HL-60 (cell line): ENCODE measurements around the gene POMP.

ENCODE experiments used
- GABPA ChIP-seq: IDR thresholded peaks from 2 replicates; pipeline ENCODE4 v1.6.1; 2012; ENCODE audit warnings: low read depth
- POLR2AphosphoS5 ChIP-seq: IDR thresholded peaks from 2 replicates; pipeline ENCODE4 v1.6.1; 2012; ENCODE audit warnings: low read depth
- TF ChIP-seq, protein P1 (sequence below): IDR thresholded peaks from one replicate; pipeline ENCODE4 v1.5.1; 2011; ENCODE audit warnings: low read length, control low read depth, inconsistent platforms; ENCODE audit not compliant: insufficient read depth
- TF ChIP-seq, protein P2 (sequence below): IDR thresholded peaks from 2 replicates; pipeline ENCODE4 v1.6.1; 2012; ENCODE audit warnings: low read depth; ENCODE audit not compliant: insufficient replicate concordance

DNA sequence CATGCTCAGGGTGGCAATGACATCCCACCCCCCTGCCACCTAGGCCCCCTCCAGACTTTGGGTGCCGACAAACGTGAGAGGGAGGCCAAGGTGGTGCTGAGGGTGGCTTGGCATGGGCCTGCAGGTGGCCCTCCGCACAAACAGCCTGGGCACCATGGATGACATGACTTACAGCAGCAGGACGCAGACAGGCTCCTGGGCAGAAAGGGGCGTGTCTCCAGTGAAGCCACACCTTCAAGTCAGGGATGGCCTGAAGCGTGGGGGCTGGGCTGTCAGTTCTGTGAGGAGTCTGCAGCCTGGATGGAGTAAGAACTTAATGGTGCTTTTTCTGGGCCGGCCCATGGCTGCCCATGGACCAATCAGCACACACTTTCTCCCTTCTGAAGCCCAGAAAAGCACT is 25.3 kb downstream of the POMP start:
- TF ChIP-seq, protein P1, sequence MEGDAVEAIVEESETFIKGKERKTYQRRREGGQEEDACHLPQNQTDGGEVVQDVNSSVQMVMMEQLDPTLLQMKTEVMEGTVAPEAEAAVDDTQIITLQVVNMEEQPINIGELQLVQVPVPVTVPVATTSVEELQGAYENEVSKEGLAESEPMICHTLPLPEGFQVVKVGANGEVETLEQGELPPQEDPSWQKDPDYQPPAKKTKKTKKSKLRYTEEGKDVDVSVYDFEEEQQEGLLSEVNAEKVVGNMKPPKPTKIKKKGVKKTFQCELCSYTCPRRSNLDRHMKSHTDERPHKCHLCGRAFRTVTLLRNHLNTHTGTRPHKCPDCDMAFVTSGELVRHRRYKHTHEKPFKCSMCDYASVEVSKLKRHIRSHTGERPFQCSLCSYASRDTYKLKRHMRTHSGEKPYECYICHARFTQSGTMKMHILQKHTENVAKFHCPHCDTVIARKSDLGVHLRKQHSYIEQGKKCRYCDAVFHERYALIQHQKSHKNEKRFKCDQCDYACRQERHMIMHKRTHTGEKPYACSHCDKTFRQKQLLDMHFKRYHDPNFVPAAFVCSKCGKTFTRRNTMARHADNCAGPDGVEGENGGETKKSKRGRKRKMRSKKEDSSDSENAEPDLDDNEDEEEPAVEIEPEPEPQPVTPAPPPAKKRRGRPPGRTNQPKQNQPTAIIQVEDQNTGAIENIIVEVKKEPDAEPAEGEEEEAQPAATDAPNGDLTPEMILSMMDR: no peak
- TF ChIP-seq GABPA (no peak), POLR2AphosphoS5 (no peak)
- TF ChIP-seq, protein P2, sequence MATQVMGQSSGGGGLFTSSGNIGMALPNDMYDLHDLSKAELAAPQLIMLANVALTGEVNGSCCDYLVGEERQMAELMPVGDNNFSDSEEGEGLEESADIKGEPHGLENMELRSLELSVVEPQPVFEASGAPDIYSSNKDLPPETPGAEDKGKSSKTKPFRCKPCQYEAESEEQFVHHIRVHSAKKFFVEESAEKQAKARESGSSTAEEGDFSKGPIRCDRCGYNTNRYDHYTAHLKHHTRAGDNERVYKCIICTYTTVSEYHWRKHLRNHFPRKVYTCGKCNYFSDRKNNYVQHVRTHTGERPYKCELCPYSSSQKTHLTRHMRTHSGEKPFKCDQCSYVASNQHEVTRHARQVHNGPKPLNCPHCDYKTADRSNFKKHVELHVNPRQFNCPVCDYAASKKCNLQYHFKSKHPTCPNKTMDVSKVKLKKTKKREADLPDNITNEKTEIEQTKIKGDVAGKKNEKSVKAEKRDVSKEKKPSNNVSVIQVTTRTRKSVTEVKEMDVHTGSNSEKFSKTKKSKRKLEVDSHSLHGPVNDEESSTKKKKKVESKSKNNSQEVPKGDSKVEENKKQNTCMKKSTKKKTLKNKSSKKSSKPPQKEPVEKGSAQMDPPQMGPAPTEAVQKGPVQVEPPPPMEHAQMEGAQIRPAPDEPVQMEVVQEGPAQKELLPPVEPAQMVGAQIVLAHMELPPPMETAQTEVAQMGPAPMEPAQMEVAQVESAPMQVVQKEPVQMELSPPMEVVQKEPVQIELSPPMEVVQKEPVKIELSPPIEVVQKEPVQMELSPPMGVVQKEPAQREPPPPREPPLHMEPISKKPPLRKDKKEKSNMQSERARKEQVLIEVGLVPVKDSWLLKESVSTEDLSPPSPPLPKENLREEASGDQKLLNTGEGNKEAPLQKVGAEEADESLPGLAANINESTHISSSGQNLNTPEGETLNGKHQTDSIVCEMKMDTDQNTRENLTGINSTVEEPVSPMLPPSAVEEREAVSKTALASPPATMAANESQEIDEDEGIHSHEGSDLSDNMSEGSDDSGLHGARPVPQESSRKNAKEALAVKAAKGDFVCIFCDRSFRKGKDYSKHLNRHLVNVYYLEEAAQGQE: no peak
